Parathyroid adenoma (tissue), 2 donors: ENCODE results near the gene PRR30.

ENCODE experiments used
- H2AFZ ChIP-seq: fragments of 300-600 bp; sonication (generic); one replicate; pipeline ENCODE4 v1.7.0; 2017; ENCODE audit warnings: antibody characterized with exemption, mild to moderate bottlenecking
- H3K27ac ChIP-seq: fragments of 300-600 bp; sonication (generic); one replicate; pipeline ENCODE4 v1.7.0; 2017
- H3K27me3 ChIP-seq: fragments of 300-600 bp; sonication (generic); one replicate; pipeline ENCODE4 v1.7.0; 2017; ENCODE audit warnings: low read length; ENCODE audit not compliant: control insufficient read depth, insufficient read depth
- H3K36me3 ChIP-seq: fragments of 300-600 bp; sonication (generic); one replicate; pipeline ENCODE4 v1.7.0; 2017; ENCODE audit warnings: low read length; ENCODE audit not compliant: control insufficient read depth, insufficient read depth
- H3K4me1 ChIP-seq: fragments of 300-600 bp; sonication (generic); one replicate; pipeline ENCODE4 v1.7.0; 2017; ENCODE audit warnings: control low read depth
- H3K4me2 ChIP-seq: fragments of 300-600 bp; sonication (generic); one replicate; pipeline ENCODE4 v1.7.0; 2017; ENCODE audit warnings: low read length
- H3K4me3 ChIP-seq: fragments of 300-600 bp; sonication (generic); one replicate; pipeline ENCODE4 v1.7.0; 2017; ENCODE audit warnings: low read depth, low read length
- H3K79me2 ChIP-seq: fragments of 300-600 bp; sonication (generic); one replicate; pipeline ENCODE4 v1.7.0; 2017; ENCODE audit warnings: control low read depth
- H3K9ac ChIP-seq: fragments of 300-600 bp; sonication (generic); one replicate; pipeline ENCODE4 v1.7.0; 2017; ENCODE audit warnings: mild to moderate bottlenecking
- H3K9me3 ChIP-seq: fragments of 300-600 bp; sonication (generic); one replicate; pipeline ENCODE4 v1.7.0; 2017; ENCODE audit warnings: low read length; ENCODE audit not compliant: control insufficient read depth
- CTCF ChIP-seq: fragments of 300-600 bp; sonication (generic); IDR thresholded peaks from one replicate; pipeline ENCODE4 v1.7.0; 2017; ENCODE audit warnings: antibody characterized with exemption, mild to moderate bottlenecking
- donor health status: primary hyperparathyroidism.

PRR30 gene

GRCh38 chr2:27105981-27106380 is 33.2 kb downstream of the PRR30 start:
- no peak overlapping the region for H3K4me3 ChIP-seq
- H3K27me3 ChIP-seq, result no peaks in the 10 kb centered on the region
- H2AFZ ChIP-seq, result no peak overlapping the region
- no peak for TF ChIP-seq CTCF
- H3K9ac ChIP-seq, result no peak overlapping the region
- no peaks in the 10 kb centered on the region for H3K4me1 ChIP-seq
- H3K36me3 ChIP-seq, result no peaks in the 10 kb centered on the region
- no peaks in the 10 kb centered on the region for H3K79me2 ChIP-seq
- no peak overlapping the region for H3K27ac ChIP-seq
- H3K4me2 ChIP-seq, result no peak overlapping the region
- H3K9me3 ChIP-seq, result no peaks in the 10 kb centered on the region

DNA sequence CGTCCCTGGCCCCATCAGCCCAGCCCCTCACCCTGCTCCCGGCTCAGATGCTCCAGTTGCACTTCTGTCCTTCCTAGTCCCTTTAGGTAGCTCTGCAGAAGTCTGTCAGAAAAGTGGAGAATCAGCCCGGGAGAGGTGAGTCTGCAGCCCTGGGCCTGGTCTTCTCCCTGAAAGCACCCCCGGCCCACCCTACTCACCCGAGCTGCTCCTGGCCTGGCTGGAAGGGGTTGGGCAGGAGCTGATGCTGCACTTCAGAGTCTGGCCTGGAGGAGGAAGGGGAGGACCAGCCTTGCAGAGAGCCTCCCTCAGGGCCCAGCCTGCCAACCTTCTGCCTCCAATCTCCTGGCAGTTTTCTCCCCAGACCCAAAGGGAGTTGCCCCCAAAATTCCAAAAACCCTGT is 36.9 kb downstream of the PRR30 start:
- Histone ChIP-seq H3K4me2 (no peak overlapping the region), H3K4me1 (no peaks in the 10 kb centered on the region), H3K27me3 (no peaks in the 10 kb centered on the region), H3K27ac (no peak overlapping the region), H2AFZ (no peak overlapping the region), H3K36me3 (no peaks in the 10 kb centered on the region), H3K79me2 (no peaks in the 10 kb centered on the region), H3K4me3 (no peak overlapping the region), H3K9ac (no peak overlapping the region), H3K9me3 (no peaks in the 10 kb centered on the region)
- TF ChIP-seq CTCF, result no peak

DNA sequence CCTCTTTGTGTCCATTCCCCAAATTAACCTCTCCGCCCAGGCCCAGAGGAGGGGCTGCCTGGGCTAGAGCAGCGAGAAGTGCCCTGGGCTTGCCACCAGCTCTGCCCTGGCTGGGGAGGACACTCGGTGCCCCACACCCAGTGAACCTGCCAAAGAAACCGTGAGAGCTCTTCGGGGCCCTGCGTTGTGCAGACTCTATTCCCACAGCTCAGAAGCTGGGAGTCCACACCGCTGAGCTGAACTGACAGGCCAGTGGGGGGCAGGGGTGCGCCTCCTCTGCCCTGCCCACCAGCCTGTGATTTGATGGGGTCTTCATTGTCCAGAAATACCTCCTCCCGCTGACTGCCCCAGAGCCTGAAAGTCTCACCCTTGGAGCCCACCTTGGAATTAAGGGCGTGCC is 39.2 kb downstream of the PRR30 start:
- Histone ChIP-seq H3K4me3 (no peak overlapping the region), H3K4me2 (no peak overlapping the region), H3K9ac (no peak overlapping the region), H2AFZ (no peak overlapping the region), H3K4me1 (peaks cover 7% of the 10 kb centered on the region), H3K79me2 (no peaks in the 10 kb centered on the region), H3K9me3 (no peaks in the 10 kb centered on the region), H3K36me3 (no peaks in the 10 kb centered on the region), H3K27me3 (no peaks in the 10 kb centered on the region), H3K27ac (no peak overlapping the region)
- no peak for TF ChIP-seq CTCF

GRCh38 chr2:27099334-27099955 is 39.8 kb downstream of the PRR30 start:
- no peak for TF ChIP-seq CTCF
- H3K27ac ChIP-seq, result no peak overlapping the region
- no peaks in the 10 kb centered on the region for H3K9me3 ChIP-seq
- H3K4me3 ChIP-seq, result no peak overlapping the region
- H2AFZ ChIP-seq, result no peak overlapping the region
- H3K4me1 ChIP-seq, result peaks cover 7% of the 10 kb centered on the region
- H3K79me2 ChIP-seq, result no peaks in the 10 kb centered on the region
- no peaks in the 10 kb centered on the region for H3K36me3 ChIP-seq
- H3K4me2 ChIP-seq, result no peak overlapping the region
- H3K9ac ChIP-seq, result no peak overlapping the region
- H3K27me3 ChIP-seq, result no peaks in the 10 kb centered on the region

- Histone ChIP-seq H3K27ac (no peak overlapping the region), H3K4me2 (no peak overlapping the region), H3K27me3 (no peaks in the 10 kb centered on the region), H2AFZ (no peak overlapping the region), H3K4me3 (no peak overlapping the region), H3K36me3 (no peaks in the 10 kb centered on the region), H3K79me2 (no peaks in the 10 kb centered on the region), H3K4me1 (peaks cover 21% of the 10 kb centered on the region), H3K9ac (no peak overlapping the region), H3K9me3 (no peaks in the 10 kb centered on the region)
- no peak for TF ChIP-seq CTCF
These were observed 41.9 kb downstream of the PRR30 start for GRCh38 chr2:27097341-27097740.
